Measurements from ENCODE around the gene PTK6. TPM values are rescaled to one million over a fixed set of nuclear protein-coding genes. Genes with fewer than 3 reads are reported as not detected.

Gene PTK6
- total and polyA plus RNA-seq, 2 of the 13 experiments (the other 11 are each of a cell fraction or from before 2014, with no cell fraction given), result 0.08 TPM; not detected in 1

GRCh38 chr20:63508072-63508768 lies 29.0 kb downstream of the PTK6 start:
- BruUV-seq (replicated peaks), result no TSS peak
- H4K20me1 ChIP-seq (ENCODE audit: insufficient read depth, low read length), result no peaks in the 10 kb centered on the region
- intact Hi-C loops (cut with micrococcal nuclease; ENCODE audit: unreplicated experiment), result no loop called here
- in situ Hi-C loops (cut with HindIII; ENCODE audit: extremely low pct_ligation_motif_present, low pct_unique_long_range_greater_than_20kb), result no loop called here
- no peak overlapping the region for H2AFZ ChIP-seq (ENCODE audit: low read length)
- no peak overlapping the region for H3K4me3 ChIP-seq (replicated peaks in 1 of 3; ENCODE audit: insufficient read depth in 1 of 3, low read depth in 2 of 3, low read length in 3 of 3)
- FAIRE-seq (no peak), DNase-seq (ENCODE audit: low spot score) (no peak), ATAC-seq (no peak)
- H3K9ac ChIP-seq (ENCODE audit: insufficient read depth, low read depth, low read length), result no peak overlapping the region
- no peaks in the 10 kb centered on the region for H3K36me3 ChIP-seq (replicated peaks in 1 of 2; ENCODE audit: control insufficient read depth in 1 of 2, insufficient read depth in 2 of 2, low read length in 2 of 2)
- no peaks in the 10 kb centered on the region for H3K4me1 ChIP-seq (ENCODE audit: insufficient read depth, low read length)
- H3K4me2 ChIP-seq (ENCODE audit: low read depth, low read length), result no peak overlapping the region
- H3K9me3 ChIP-seq (ENCODE audit: low read length), result no peaks in the 10 kb centered on the region
- H3K27me3 ChIP-seq (ENCODE audit: control insufficient read depth in 1 of 2, insufficient read depth in 2 of 2, low read length in 2 of 2), result peaks cover 11 to 90% of the 10 kb centered on the region in 2 experiments; a peak in 4 of 5 replicates
- WGBS (ENCODE audit: low lambda C conversion rate), result 44% methylated on average over 33 of the region's 33 CpGs
- TF ChIP-seq EZH2 (conservative IDR thresholded peaks at IDR 0.05; ENCODE audit: low read depth, low read length) (peak; percentile 63; the same call in 1 of the 2 replicates), SP2 (CRISPR knock-in tag; IDR thresholded peaks at IDR 0.05) (no peak), ATF3 (CRISPR knock-in tag; IDR thresholded peaks at IDR 0.05) (no peak)
- ChIA-PET POLR2A (no interaction called here), CTCF (ENCODE audit: low intra/inter-chr PET ratio, low total read pairs) (no interaction called here)
- no peaks in the 10 kb centered on the region for H3K79me2 ChIP-seq (ENCODE audit: insufficient read depth, low read length)
- no peak overlapping the region for H3K27ac ChIP-seq (ENCODE audit: extremely low read length, insufficient read depth, low read length)

- H3K27me3 ChIP-seq (ENCODE audit: control insufficient read depth in 1 of 2, insufficient read depth in 2 of 2, low read length in 2 of 2), result peaks cover 17 to 89% of the 10 kb centered on the region in 2 experiments; a peak in 4 of 5 replicates
- no peak for DNase-seq (ENCODE audit: low spot score)
- no peaks in the 10 kb centered on the region for H3K9me3 ChIP-seq (ENCODE audit: low read length)
- ATAC-seq, result no peak
- no peak overlapping the region for H2AFZ ChIP-seq (ENCODE audit: low read length)
- no peaks in the 10 kb centered on the region for H3K79me2 ChIP-seq (ENCODE audit: insufficient read depth, low read length)
- no peak overlapping the region for H3K4me2 ChIP-seq (ENCODE audit: low read depth, low read length)
- H3K9ac ChIP-seq (ENCODE audit: insufficient read depth, low read depth, low read length), result no peak overlapping the region
- no TSS peak for BruUV-seq (replicated peaks)
- in situ Hi-C loops (cut with HindIII; ENCODE audit: extremely low pct_ligation_motif_present, low pct_unique_long_range_greater_than_20kb) (no loop called here), intact Hi-C loops (cut with micrococcal nuclease; ENCODE audit: unreplicated experiment) (no loop called here)
- 47% methylated on average over 17 of the region's 30 CpGs for WGBS (ENCODE audit: low lambda C conversion rate)
- ChIA-PET CTCF (ENCODE audit: low intra/inter-chr PET ratio, low total read pairs) (no interaction called here), POLR2A (no interaction called here)
- no peaks in the 10 kb centered on the region for H3K36me3 ChIP-seq (replicated peaks in 1 of 2; ENCODE audit: control insufficient read depth in 1 of 2, insufficient read depth in 2 of 2, low read length in 2 of 2)
- H4K20me1 ChIP-seq (ENCODE audit: insufficient read depth, low read length), result no peaks in the 10 kb centered on the region
- H3K4me3 ChIP-seq (replicated peaks in 1 of 3; ENCODE audit: insufficient read depth in 1 of 3, low read depth in 2 of 3, low read length in 3 of 3), result no peak overlapping the region
- no peak overlapping the region for H3K27ac ChIP-seq (ENCODE audit: extremely low read length, insufficient read depth, low read length)
- FAIRE-seq, result no peak
- no peaks in the 10 kb centered on the region for H3K4me1 ChIP-seq (ENCODE audit: insufficient read depth, low read length)
- TF ChIP-seq ZNF567 (CRISPR knock-in tag; IDR thresholded peaks at IDR 0.05; ENCODE audit: borderline replicate concordance) (no peak), ZBTB7B (CRISPR knock-in tag; IDR thresholded peaks at IDR 0.05) (no peak), SMYD3 (CRISPR knock-in tag; IDR thresholded peaks at IDR 0.05) (no peak), ZNF18 (CRISPR knock-in tag; IDR thresholded peaks at IDR 0.05; ENCODE audit: insufficient replicate concordance) (no peak), ZFP91 (CRISPR knock-in tag; IDR thresholded peaks at IDR 0.05; ENCODE audit: borderline replicate concordance) (no peak), KLF9 (CRISPR knock-in tag; IDR thresholded peaks at IDR 0.05; ENCODE audit: low read depth) (no peak), CSRNP1 (CRISPR knock-in tag; IDR thresholded peaks at IDR 0.05) (no peak), MXI1 (IDR thresholded peaks at IDR 0.05; ENCODE audit: borderline replicate concordance, low read depth, low read length) (no peak), ELF3 (CRISPR knock-in tag; IDR thresholded peaks at IDR 0.05) (no peak)
Observed at GRCh38 chr20:63507083-63507743, 30.0 kb downstream of the PTK6 start.

All from HepG2 (cell line).